Measurements from ENCODE around the gene ABCB11. TPM values are rescaled to one million over a fixed set of nuclear protein-coding genes. Genes with fewer than 3 reads are reported as not detected.
A peak's percentile ranks its signal among the peaks of the same experiment; 100 is the strongest.

ABCB11 gene
- total and polyA plus RNA-seq, 9 of the 15 experiments (the other 6 are each of a cell fraction or from before 2014, with no cell fraction given) = 0.04 to 0.51 (median 0.10) TPM; not detected in 1

DNA sequence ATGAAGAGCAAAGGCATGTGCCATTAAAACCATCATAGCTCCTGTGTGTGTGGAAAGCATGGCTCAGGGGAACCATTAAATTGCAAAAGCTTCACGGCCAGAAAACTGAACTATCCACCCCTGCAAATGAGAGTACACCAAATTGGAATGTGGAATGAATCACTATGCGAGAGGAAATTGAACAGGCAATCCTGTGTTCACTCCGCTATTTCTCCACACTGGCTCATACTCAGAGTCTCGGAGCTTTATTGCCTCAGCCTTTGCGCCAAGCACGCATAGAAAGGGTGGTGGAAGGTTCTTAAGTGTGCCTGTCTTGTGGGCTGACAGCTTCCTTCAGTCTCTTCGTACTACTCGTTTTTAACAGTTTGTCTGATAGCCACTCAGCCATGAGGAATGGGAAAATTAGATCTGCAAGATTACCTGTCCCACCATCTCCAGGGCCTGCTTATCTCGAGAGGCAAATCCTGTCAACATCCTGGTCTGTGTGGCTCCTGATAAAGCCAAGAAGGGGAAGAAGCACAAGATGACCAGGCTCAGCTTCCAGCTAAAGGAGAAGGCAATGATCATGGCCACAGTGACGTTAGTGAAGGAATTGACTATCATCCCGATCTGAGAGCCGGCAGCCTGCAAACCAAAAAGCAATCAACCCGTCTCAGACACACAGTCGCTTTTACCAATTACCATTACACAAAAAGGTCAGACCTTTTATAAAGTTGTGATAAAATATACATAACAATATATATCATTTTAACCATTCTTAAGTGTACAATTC, 95.1 kb downstream of the ABCB11 start (continued):
- TF ChIP-seq, protein P1, sequence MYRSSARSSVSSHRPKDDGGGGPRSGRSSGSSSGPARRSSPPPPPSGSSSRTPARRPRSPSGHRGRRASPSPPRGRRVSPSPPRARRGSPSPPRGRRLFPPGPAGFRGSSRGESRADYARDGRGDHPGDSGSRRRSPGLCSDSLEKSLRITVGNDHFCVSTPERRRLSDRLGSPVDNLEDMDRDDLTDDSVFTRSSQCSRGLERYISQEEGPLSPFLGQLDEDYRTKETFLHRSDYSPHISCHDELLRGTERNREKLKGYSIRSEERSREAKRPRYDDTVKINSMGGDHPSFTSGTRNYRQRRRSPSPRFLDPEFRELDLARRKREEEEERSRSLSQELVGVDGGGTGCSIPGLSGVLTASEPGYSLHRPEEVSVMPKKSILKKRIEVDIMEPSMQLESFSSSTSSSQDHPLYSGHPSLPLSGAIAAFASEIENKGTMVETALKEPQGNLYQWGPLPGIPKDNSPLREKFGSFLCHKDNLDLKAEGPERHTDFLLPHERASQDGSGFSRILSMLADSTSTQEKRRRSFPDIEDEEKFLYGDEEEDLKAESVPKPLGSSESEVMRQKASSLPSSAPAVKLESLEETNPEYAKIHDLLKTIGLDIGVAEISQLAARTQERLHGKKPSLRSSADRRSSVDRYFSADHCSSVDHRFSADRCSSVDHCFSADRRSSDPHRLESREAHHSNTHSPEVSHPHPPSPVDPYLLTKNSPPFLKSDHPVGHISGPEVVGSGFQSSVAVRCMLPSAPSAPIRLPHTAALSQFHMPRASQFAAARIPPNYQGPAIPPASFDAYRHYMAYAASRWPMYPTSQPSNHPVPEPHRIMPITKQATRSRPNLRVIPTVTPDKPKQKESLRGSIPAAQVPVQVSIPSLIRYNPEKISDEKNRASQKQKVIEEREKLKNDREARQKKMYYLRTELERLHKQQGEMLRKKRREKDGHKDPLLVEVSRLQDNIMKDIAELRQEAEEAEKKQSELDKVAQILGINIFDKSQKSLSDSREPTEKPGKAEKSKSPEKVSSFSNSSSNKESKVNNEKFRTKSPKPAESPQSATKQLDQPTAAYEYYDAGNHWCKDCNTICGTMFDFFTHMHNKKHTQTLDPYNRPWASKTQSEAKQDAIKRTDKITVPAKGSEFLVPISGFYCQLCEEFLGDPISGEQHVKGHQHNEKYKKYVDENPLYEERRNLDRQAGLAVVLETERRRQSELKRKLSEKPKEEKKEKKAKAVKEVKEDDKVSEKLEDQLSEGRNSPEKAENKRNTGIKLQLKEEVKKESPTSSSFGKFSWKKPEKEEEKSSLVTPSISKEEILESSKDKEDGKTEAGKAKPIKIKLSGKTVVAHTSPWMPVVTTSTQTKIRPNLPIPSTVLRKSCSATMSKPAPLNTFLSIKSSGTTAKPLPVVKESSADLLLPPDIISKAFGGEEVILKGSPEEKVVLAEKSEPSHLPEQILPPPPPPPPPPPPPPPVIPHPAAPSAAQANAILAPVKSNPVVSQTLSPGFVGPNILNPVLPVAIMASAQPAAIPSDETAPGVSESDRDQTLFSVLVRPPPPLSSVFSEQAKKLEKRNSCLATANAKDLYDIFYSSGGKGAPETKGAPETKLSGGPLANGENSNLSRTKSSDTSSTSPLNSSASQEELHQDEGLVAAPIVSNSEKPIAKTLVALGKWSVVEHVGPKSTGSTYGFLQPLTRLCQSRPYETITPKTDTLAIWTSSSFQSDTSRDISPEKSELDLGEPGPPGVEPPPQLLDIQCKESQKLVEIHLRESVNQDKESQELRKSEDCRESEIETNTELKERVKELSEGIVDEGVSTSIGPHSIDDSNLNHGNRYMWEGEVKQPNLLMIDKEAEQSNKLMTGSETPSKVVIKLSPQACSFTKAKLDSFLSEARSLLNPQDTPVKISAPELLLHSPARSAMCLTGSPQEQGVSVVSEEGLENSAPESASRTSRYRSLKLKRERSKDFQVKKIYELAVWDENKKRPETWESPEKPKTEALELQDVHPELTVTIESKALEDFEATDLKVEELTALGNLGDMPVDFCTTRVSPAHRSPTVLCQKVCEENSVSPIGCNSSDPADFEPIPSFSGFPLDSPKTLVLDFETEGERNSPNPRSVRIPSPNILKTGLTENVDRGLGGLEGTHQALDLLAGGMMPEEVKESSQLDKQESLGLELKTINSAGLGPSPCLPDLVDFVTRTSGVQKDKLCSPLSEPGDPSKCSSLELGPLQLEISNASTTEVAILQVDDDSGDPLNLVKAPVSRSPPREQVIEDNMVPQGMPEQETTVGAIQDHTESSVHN (IDR thresholded peaks at IDR 0.05; ENCODE audit: borderline replicate concordance in 1 of 2, low read depth in 1 of 2) = peak; percentile 83 to 94; a peak in 3 of 4 replicates
- TF ChIP-seq ZMIZ1 (IDR thresholded peaks at IDR 0.05; ENCODE audit: low read depth in 2 of 2, low read length in 2 of 2) (peak in 1 of 2 experiments; percentile 99; a peak in 2 of 4 replicates), MCM2 (IDR thresholded peaks at IDR 0.05; ENCODE audit: low read depth) (no peak), GTF3C2 (IDR thresholded peaks at IDR 0.05; ENCODE audit: borderline replicate concordance, extremely low read depth, insufficient read length) (no peak), ETV6 (IDR thresholded peaks at IDR 0.05; ENCODE audit: borderline replicate concordance in 1 of 2, low read depth in 2 of 2, low read length in 1 of 2) (peak; percentile 67 to 89; a peak in 3 of 4 replicates), ETV6 (CRISPR knock-in tag; IDR thresholded peaks at IDR 0.05; ENCODE audit: borderline replicate concordance) (no peak), ZFP1 (CRISPR knock-in tag; IDR thresholded peaks at IDR 0.05) (no peak), ATF4 (CRISPR knock-in tag; IDR thresholded peaks at IDR 0.05) (peak; percentile 71), MIER1 (IDR thresholded peaks at IDR 0.05; ENCODE audit: low read depth) (no peak; the same call in 1 of the 2 replicates)
